Measurements from ENCODE around the gene STK25.
A peak's percentile ranks its signal among the peaks of the same experiment; 100 is the strongest.

STK25 gene

GRCh38 chr2:241508240-241509154 is at the start of gene STK25:
STK25 (minus strand) TSS chr2:241508584; CDS start chr2:241508035, 549 bp downstream.
- Histone ChIP-seq H3K27me3 (ENCODE audit: control insufficient read depth, insufficient read depth, low read length) (no peaks in the 10 kb centered on the region), H3K4me1 (ENCODE audit: control insufficient read depth, insufficient read depth, low read length) (peaks cover 8% of the 10 kb centered on the region), H3K9ac (ENCODE audit: low read length) (peak within 1 kb of the TSS; percentile 7), H3K36me3 (ENCODE audit: control insufficient read depth, insufficient read depth, low read length) (peaks cover 2% of the 10 kb centered on the region), H3K27ac (ENCODE audit: low read depth, low read length) (peak within 1 kb of the TSS; percentile 64), H3K4me3 (ENCODE audit: low read length) (peak within 1 kb of the TSS; percentile 82)

GRCh38 chr2:241556746-241557145 is 48.4 kb upstream of the STK25 start:
- peaks cover 2% of the 10 kb centered on the region for H3K27me3 ChIP-seq (ENCODE audit: control insufficient read depth, insufficient read depth, low read length)
- H3K27ac ChIP-seq (ENCODE audit: low read depth, low read length), result no peak overlapping the region
- H3K4me1 ChIP-seq (ENCODE audit: control insufficient read depth, insufficient read depth, low read length), result peaks cover 11% of the 10 kb centered on the region
- no peaks in the 10 kb centered on the region for H3K36me3 ChIP-seq (ENCODE audit: control insufficient read depth, insufficient read depth, low read length)
- H3K9ac ChIP-seq (ENCODE audit: low read length), result no peak overlapping the region
- no peak overlapping the region for H3K4me3 ChIP-seq (ENCODE audit: low read length)

- Histone ChIP-seq H3K4me3 (ENCODE audit: low read length) (no peak overlapping the region), H3K9ac (ENCODE audit: low read length) (no peak overlapping the region), H3K27me3 (ENCODE audit: control insufficient read depth, insufficient read depth, low read length) (peaks cover 2% of the 10 kb centered on the region), H3K27ac (ENCODE audit: low read depth, low read length) (no peak overlapping the region), H3K36me3 (ENCODE audit: control insufficient read depth, insufficient read depth, low read length) (no peaks in the 10 kb centered on the region), H3K4me1 (ENCODE audit: control insufficient read depth, insufficient read depth, low read length) (peaks cover 7% of the 10 kb centered on the region)
Measured at GRCh38 chr2:241555711-241556110, 47.3 kb upstream of the STK25 start.

GRCh38 chr2:241554610-241555322 is 46.4 kb upstream of the STK25 start:
- Histone ChIP-seq H3K9ac (ENCODE audit: low read length) (no peak overlapping the region), H3K36me3 (ENCODE audit: control insufficient read depth, insufficient read depth, low read length) (no peaks in the 10 kb centered on the region), H3K4me3 (ENCODE audit: low read length) (no peak overlapping the region), H3K27me3 (ENCODE audit: control insufficient read depth, insufficient read depth, low read length) (peaks cover 2% of the 10 kb centered on the region), H3K27ac (ENCODE audit: low read depth, low read length) (no peak overlapping the region), H3K4me1 (ENCODE audit: control insufficient read depth, insufficient read depth, low read length) (peaks cover 2% of the 10 kb centered on the region)

- Histone ChIP-seq H3K36me3 (ENCODE audit: control insufficient read depth, insufficient read depth, low read length) (no peaks in the 10 kb centered on the region), H3K27me3 (ENCODE audit: control insufficient read depth, insufficient read depth, low read length) (peaks cover 2% of the 10 kb centered on the region), H3K4me3 (ENCODE audit: low read length) (no peak overlapping the region), H3K9ac (ENCODE audit: low read length) (no peak overlapping the region), H3K4me1 (ENCODE audit: control insufficient read depth, insufficient read depth, low read length) (peaks cover 2% of the 10 kb centered on the region), H3K27ac (ENCODE audit: low read depth, low read length) (no peak overlapping the region)
Measured at GRCh38 chr2:241553981-241554380, 45.6 kb upstream of the STK25 start.

- H3K27me3 ChIP-seq (ENCODE audit: control insufficient read depth, insufficient read depth, low read length), result peaks cover 2% of the 10 kb centered on the region
- no peak overlapping the region for H3K27ac ChIP-seq (ENCODE audit: low read depth, low read length)
- H3K9ac ChIP-seq (ENCODE audit: low read length), result no peak overlapping the region
- H3K4me1 ChIP-seq (ENCODE audit: control insufficient read depth, insufficient read depth, low read length), result peaks cover 2% of the 10 kb centered on the region
- no peak overlapping the region for H3K4me3 ChIP-seq (ENCODE audit: low read length)
- no peaks in the 10 kb centered on the region for H3K36me3 ChIP-seq (ENCODE audit: control insufficient read depth, insufficient read depth, low read length)
Measured at GRCh38 chr2:241553512-241553830, 45.1 kb upstream of the STK25 start.

- no peak overlapping the region for H3K9ac ChIP-seq (ENCODE audit: low read length)
- no peak overlapping the region for H3K27ac ChIP-seq (ENCODE audit: low read depth, low read length)
- H3K4me3 ChIP-seq (ENCODE audit: low read length), result no peak overlapping the region
Measured at GRCh38 chr2:241551998-241552737, 43.8 kb upstream of the STK25 start.

GRCh38 chr2:241551599-241551997 is 43.2 kb upstream of the STK25 start:
- Histone ChIP-seq H3K27ac (ENCODE audit: low read depth, low read length) (no peak overlapping the region), H3K36me3 (ENCODE audit: control insufficient read depth, insufficient read depth, low read length) (no peaks in the 10 kb centered on the region), H3K27me3 (ENCODE audit: control insufficient read depth, insufficient read depth, low read length) (peaks cover 2% of the 10 kb centered on the region), H3K4me1 (ENCODE audit: control insufficient read depth, insufficient read depth, low read length) (peaks cover 2% of the 10 kb centered on the region), H3K4me3 (ENCODE audit: low read length) (no peak overlapping the region), H3K9ac (ENCODE audit: low read length) (no peak overlapping the region)

More at GRCh38 chr2:241551998-241552737, 43.8 kb upstream of the STK25 start:
- H3K36me3 ChIP-seq (ENCODE audit: control insufficient read depth, insufficient read depth, low read length), result no peaks in the 10 kb centered on the region
- peaks cover 2% of the 10 kb centered on the region for H3K27me3 ChIP-seq (ENCODE audit: control insufficient read depth, insufficient read depth, low read length)
- peaks cover 2% of the 10 kb centered on the region for H3K4me1 ChIP-seq (ENCODE audit: control insufficient read depth, insufficient read depth, low read length)

- no peaks in the 10 kb centered on the region for H3K36me3 ChIP-seq (ENCODE audit: control insufficient read depth, insufficient read depth, low read length)
- peaks cover 2% of the 10 kb centered on the region for H3K27me3 ChIP-seq (ENCODE audit: control insufficient read depth, insufficient read depth, low read length)
- no peak overlapping the region for H3K27ac ChIP-seq (ENCODE audit: low read depth, low read length)
- no peak overlapping the region for H3K9ac ChIP-seq (ENCODE audit: low read length)
- no peak overlapping the region for H3K4me3 ChIP-seq (ENCODE audit: low read length)
- H3K4me1 ChIP-seq (ENCODE audit: control insufficient read depth, insufficient read depth, low read length), result peaks cover 2% of the 10 kb centered on the region
Measured at GRCh38 chr2:241550616-241551580, 42.5 kb upstream of the STK25 start.

GRCh38 chr2:241548451-241548835 is 40.1 kb upstream of the STK25 start:
- H3K9ac ChIP-seq (ENCODE audit: low read length), result no peak overlapping the region
- no peak overlapping the region for H3K27ac ChIP-seq (ENCODE audit: low read depth, low read length)
- H3K4me3 ChIP-seq (ENCODE audit: low read length), result no peak overlapping the region
- no peaks in the 10 kb centered on the region for H3K36me3 ChIP-seq (ENCODE audit: control insufficient read depth, insufficient read depth, low read length)
- peaks cover 2% of the 10 kb centered on the region for H3K4me1 ChIP-seq (ENCODE audit: control insufficient read depth, insufficient read depth, low read length)
- H3K27me3 ChIP-seq (ENCODE audit: control insufficient read depth, insufficient read depth, low read length), result peaks cover 5% of the 10 kb centered on the region

GRCh38 chr2:241547781-241548450 is 39.5 kb upstream of the STK25 start:
- Histone ChIP-seq H3K4me1 (ENCODE audit: control insufficient read depth, insufficient read depth, low read length) (peaks cover 2% of the 10 kb centered on the region), H3K27me3 (ENCODE audit: control insufficient read depth, insufficient read depth, low read length) (peaks cover 7% of the 10 kb centered on the region), H3K36me3 (ENCODE audit: control insufficient read depth, insufficient read depth, low read length) (no peaks in the 10 kb centered on the region), H3K9ac (ENCODE audit: low read length) (no peak overlapping the region), H3K4me3 (ENCODE audit: low read length) (no peak overlapping the region), H3K27ac (ENCODE audit: low read depth, low read length) (no peak overlapping the region)

Measured in rectal smooth muscle tissue (tissue), 1 donor.